ENCODE results near the gene CMTM5. TPM values are rescaled to one million over a fixed set of nuclear protein-coding genes. Genes with fewer than 3 reads are reported as not detected.
"Not testable (repeated sequence)": the region's sequence is repeated elsewhere in the genome, so short reads cannot be mapped to it uniquely, and the experiment has no call there.

Gene CMTM5
- total and polyA plus RNA-seq, 9 donors = 0.88 to 4.5 (median 2.4) TPM

GRCh38 chr14:23396781-23397407 lies 20.0 kb downstream of the CMTM5 start:
- no peaks in the 10 kb centered on the region for H3K27me3 ChIP-seq (ENCODE audit: control insufficient read depth, insufficient read depth, low read length)
- H3K27ac ChIP-seq (ENCODE audit: low read length) = no peak overlapping the region
- DNase-seq = no peak
- no peaks in the 10 kb centered on the region for H3K9me3 ChIP-seq (replicated peaks; ENCODE audit: control insufficient read depth, low read depth, low read length)
- H3K4me3 ChIP-seq (ENCODE audit: low read length) = no peak overlapping the region
- peaks cover 6% of the 10 kb centered on the region for H3K4me1 ChIP-seq (ENCODE audit: control insufficient read depth, insufficient read depth, low read length)
- WGBS (ENCODE audit: insufficient coverage) = 86% methylated on average over 7 of the region's 10 CpGs
- no peaks in the 10 kb centered on the region for H3K36me3 ChIP-seq (ENCODE audit: control insufficient read depth, insufficient read depth, low read length)

DNA sequence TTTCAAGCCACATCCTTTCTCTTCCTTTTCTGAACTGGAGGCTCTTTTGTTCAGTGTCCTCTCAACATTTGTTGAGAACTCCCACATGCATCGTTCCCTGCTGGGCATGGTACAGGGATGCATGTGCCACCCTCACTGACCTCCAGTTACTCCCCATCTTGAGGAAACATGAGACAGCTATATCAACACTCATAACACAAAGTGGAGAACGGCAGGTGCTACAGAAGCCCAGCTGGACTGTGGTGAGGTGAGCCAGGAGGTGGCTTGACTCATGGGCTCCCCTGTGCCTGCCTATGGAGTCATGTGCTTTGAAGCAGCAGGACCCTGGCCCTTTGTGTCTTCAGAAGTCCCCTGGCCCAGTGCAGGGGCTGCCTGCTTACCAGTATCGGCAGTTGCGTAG lies 21.5 kb downstream of the CMTM5 start:
- H3K36me3 ChIP-seq (ENCODE audit: control insufficient read depth, insufficient read depth, low read length) = no peaks in the 10 kb centered on the region
- peaks cover 6% of the 10 kb centered on the region for H3K4me1 ChIP-seq (ENCODE audit: control insufficient read depth, insufficient read depth, low read length)
- no peak overlapping the region for H3K27ac ChIP-seq (ENCODE audit: low read length)
- peaks cover 3% of the 10 kb centered on the region for H3K27me3 ChIP-seq (ENCODE audit: control insufficient read depth, insufficient read depth, low read length)
- no peaks in the 10 kb centered on the region for H3K9me3 ChIP-seq (replicated peaks; ENCODE audit: control insufficient read depth, low read depth, low read length)
- 100% methylated on average over 2 of the region's 4 CpGs for WGBS (ENCODE audit: insufficient coverage)
- no peak for DNase-seq
- H3K4me3 ChIP-seq (ENCODE audit: low read length) = no peak overlapping the region

DNA sequence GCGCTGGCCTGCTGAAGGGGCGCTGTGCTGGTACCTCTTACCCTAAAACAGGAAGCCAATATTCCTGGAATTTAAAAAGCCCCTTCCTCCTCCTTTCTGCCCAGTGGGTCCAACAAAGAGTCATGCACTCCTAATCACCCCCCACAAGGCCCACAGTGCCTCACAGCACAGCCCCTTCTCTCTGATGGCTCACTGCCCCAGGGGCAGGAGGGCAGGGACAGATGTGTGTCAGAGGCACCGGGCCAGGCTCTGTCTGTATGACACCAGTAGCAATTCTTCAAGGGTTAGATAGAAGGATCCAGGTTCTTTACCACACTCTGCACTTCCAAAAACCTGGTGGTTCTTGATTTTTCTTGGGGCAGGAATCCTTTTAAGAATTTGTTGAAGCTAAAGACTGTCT lies 22.3 kb downstream of the CMTM5 start:
- Histone ChIP-seq H3K9me3 (replicated peaks; ENCODE audit: control insufficient read depth, low read depth, low read length) (no peaks in the 10 kb centered on the region), H3K36me3 (ENCODE audit: control insufficient read depth, insufficient read depth, low read length) (no peaks in the 10 kb centered on the region), H3K27ac (ENCODE audit: low read length) (no peak overlapping the region), H3K27me3 (ENCODE audit: control insufficient read depth, insufficient read depth, low read length) (peaks cover 7% of the 10 kb centered on the region), H3K4me1 (ENCODE audit: control insufficient read depth, insufficient read depth, low read length) (peaks cover 6% of the 10 kb centered on the region), H3K4me3 (ENCODE audit: low read length) (no peak overlapping the region)
- 67% methylated on average over 1 of the region's 3 CpGs for WGBS (ENCODE audit: insufficient coverage)
- no peak for DNase-seq

DNA sequence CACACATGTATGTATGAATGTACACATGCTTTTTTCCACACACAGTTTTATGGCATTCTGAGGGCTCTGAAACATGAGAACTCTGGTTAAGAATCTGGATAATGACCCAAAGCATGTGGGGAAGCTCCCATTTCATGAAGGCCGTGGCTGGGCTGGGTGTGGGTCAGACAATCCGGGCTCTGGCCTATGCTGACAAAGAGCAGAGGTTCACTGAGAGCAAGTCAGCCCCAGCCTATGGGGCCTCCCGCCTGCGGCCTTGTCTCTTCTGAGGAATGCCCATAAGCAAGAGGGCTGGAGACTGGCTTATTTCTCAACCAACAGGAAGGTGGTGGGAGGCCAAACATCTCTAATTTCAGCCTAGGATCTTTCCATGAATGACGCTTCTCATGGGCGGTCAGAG lies 22.7 kb downstream of the CMTM5 start:
- no peaks in the 10 kb centered on the region for H3K9me3 ChIP-seq (replicated peaks; ENCODE audit: control insufficient read depth, low read depth, low read length)
- H3K27ac ChIP-seq (ENCODE audit: low read length) = no peak overlapping the region
- H3K36me3 ChIP-seq (ENCODE audit: control insufficient read depth, insufficient read depth, low read length) = no peaks in the 10 kb centered on the region
- peaks cover 6% of the 10 kb centered on the region for H3K4me1 ChIP-seq (ENCODE audit: control insufficient read depth, insufficient read depth, low read length)
- peaks cover 7% of the 10 kb centered on the region for H3K27me3 ChIP-seq (ENCODE audit: control insufficient read depth, insufficient read depth, low read length)
- WGBS (ENCODE audit: insufficient coverage) = 40% methylated on average over 2 of the region's 6 CpGs
- no peak overlapping the region for H3K4me3 ChIP-seq (ENCODE audit: low read length)
- no peak for DNase-seq

DNA sequence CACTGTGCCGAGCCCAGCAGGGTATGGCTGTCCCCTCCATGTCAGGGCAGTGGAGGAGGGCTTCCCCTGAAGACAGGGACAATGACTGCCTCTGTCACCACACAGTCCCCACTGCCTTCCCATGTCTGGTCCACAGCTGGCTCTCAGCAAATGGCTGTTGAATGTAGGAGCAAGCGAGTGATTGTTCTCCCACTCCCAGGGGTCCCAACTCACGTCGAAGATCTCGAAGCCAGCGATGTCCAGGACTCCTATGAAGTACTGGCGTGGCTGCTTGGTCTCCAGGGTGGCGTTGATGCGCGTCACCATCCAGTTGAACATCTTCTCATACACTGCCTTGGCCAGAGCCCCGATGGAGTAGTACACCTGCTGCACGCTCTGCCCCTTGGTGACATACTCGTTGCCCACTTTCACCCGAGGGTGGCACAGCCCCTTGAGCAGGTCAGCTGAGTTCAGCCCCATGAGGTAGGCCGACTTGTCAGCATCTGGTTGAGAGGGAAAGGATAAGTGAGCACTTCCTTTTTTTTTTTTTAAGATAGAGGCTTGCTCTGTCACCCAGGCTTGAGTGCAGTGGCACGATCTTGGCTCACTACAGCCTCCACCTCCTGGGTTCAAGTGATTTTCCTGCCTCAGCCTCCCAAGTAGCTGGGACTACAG lies 23.8 kb downstream of the CMTM5 start:
- DNase-seq; H3K27me3 ChIP-seq (ENCODE audit: control insufficient read depth, insufficient read depth, low read length); H3K4me3 ChIP-seq (ENCODE audit: low read length); H3K4me1 ChIP-seq (ENCODE audit: control insufficient read depth, insufficient read depth, low read length); H3K27ac ChIP-seq (ENCODE audit: low read length); H3K9me3 ChIP-seq (replicated peaks; ENCODE audit: control insufficient read depth, low read depth, low read length); H3K36me3 ChIP-seq (ENCODE audit: control insufficient read depth, insufficient read depth, low read length): not testable (repeated sequence)
- WGBS (ENCODE audit: insufficient coverage) = 86% methylated on average over 7 of the region's 16 CpGs

- no peak for DNase-seq
- Histone ChIP-seq H3K27me3 (ENCODE audit: control insufficient read depth, insufficient read depth, low read length) (peaks cover 9% of the 10 kb centered on the region), H3K4me1 (ENCODE audit: control insufficient read depth, insufficient read depth, low read length) (peaks cover 6% of the 10 kb centered on the region), H3K4me3 (ENCODE audit: low read length) (no peak overlapping the region), H3K27ac (ENCODE audit: low read length) (no peak overlapping the region), H3K36me3 (ENCODE audit: control insufficient read depth, insufficient read depth, low read length) (no peaks in the 10 kb centered on the region), H3K9me3 (replicated peaks; ENCODE audit: control insufficient read depth, low read depth, low read length) (no peaks in the 10 kb centered on the region)
- WGBS (ENCODE audit: insufficient coverage) = 70% methylated on average over 3 of the region's 4 CpGs
Measured at GRCh38 chr14:23401291-23401690, 24.4 kb downstream of the CMTM5 start.

GRCh38 chr14:23402296-23403138 lies 25.7 kb downstream of the CMTM5 start:
- Histone ChIP-seq H3K27me3 (ENCODE audit: control insufficient read depth, insufficient read depth, low read length) (peaks cover 9% of the 10 kb centered on the region), H3K4me1 (ENCODE audit: control insufficient read depth, insufficient read depth, low read length) (peaks cover 6% of the 10 kb centered on the region), H3K27ac (ENCODE audit: low read length) (no peak overlapping the region), H3K36me3 (ENCODE audit: control insufficient read depth, insufficient read depth, low read length) (no peaks in the 10 kb centered on the region), H3K9me3 (replicated peaks; ENCODE audit: control insufficient read depth, low read depth, low read length) (no peaks in the 10 kb centered on the region), H3K4me3 (ENCODE audit: low read length) (no peak overlapping the region)
- 59% methylated on average over 25 of the region's 25 CpGs for WGBS (ENCODE audit: insufficient coverage)
- no peak for DNase-seq

- no peaks in the 10 kb centered on the region for H3K9me3 ChIP-seq (replicated peaks; ENCODE audit: control insufficient read depth, low read depth, low read length)
- H3K4me1 ChIP-seq (ENCODE audit: control insufficient read depth, insufficient read depth, low read length) = peaks cover 6% of the 10 kb centered on the region
- no peak overlapping the region for H3K27ac ChIP-seq (ENCODE audit: low read length)
- no peaks in the 10 kb centered on the region for H3K36me3 ChIP-seq (ENCODE audit: control insufficient read depth, insufficient read depth, low read length)
- no peak for DNase-seq
- H3K4me3 ChIP-seq (ENCODE audit: low read length) = no peak overlapping the region
- H3K27me3 ChIP-seq (ENCODE audit: control insufficient read depth, insufficient read depth, low read length) = peaks cover 10% of the 10 kb centered on the region
- 59% methylated on average over 7 of the region's 7 CpGs for WGBS (ENCODE audit: insufficient coverage)
Measured at GRCh38 chr14:23403139-23403438, 26.2 kb downstream of the CMTM5 start.

GRCh38 chr14:23403908-23404307 lies 27.1 kb downstream of the CMTM5 start:
- DNase-seq = no peak
- Histone ChIP-seq H3K9me3 (replicated peaks; ENCODE audit: control insufficient read depth, low read depth, low read length) (no peaks in the 10 kb centered on the region), H3K36me3 (ENCODE audit: control insufficient read depth, insufficient read depth, low read length) (no peaks in the 10 kb centered on the region), H3K27me3 (ENCODE audit: control insufficient read depth, insufficient read depth, low read length) (peaks cover 13% of the 10 kb centered on the region), H3K4me3 (ENCODE audit: low read length) (no peak overlapping the region), H3K27ac (ENCODE audit: low read length) (no peak overlapping the region), H3K4me1 (ENCODE audit: control insufficient read depth, insufficient read depth, low read length) (peaks cover 6% of the 10 kb centered on the region)
- WGBS (ENCODE audit: insufficient coverage) = 50% methylated on average over 1 of the region's 4 CpGs

- no peak for DNase-seq
- Histone ChIP-seq H3K9me3 (replicated peaks; ENCODE audit: control insufficient read depth, low read depth, low read length) (no peaks in the 10 kb centered on the region), H3K36me3 (ENCODE audit: control insufficient read depth, insufficient read depth, low read length) (no peaks in the 10 kb centered on the region), H3K27ac (ENCODE audit: low read length) (no peak overlapping the region), H3K4me1 (ENCODE audit: control insufficient read depth, insufficient read depth, low read length) (peaks cover 6% of the 10 kb centered on the region), H3K27me3 (ENCODE audit: control insufficient read depth, insufficient read depth, low read length) (peaks cover 13% of the 10 kb centered on the region), H3K4me3 (ENCODE audit: low read length) (no peak overlapping the region)
- WGBS (ENCODE audit: insufficient coverage) = 73% methylated on average over 9 of the region's 14 CpGs
Measured at GRCh38 chr14:23404331-23404900, 27.6 kb downstream of the CMTM5 start.

Data from muscle of leg (tissue), 11 donors.